ENCODE data around the gene GKN2.

DNA sequence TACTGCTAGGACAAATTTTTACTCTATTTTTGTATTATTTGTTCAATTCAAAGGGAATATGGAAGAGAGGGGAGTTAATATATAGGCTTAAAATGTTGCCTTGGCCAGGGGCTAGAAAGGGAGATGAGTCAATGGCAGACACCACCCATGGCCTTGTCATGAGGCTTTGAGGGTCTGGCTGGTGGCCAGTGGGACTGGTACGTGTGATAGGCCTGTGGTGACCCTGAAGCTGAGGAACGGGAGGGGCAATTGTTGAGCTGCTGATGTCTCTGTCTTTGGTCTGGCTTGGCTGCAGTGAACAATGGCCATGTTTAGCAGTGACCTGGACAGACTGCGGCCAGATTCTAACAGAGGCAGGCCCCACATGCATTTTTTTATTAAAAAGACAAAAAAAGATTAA is 40.2 kb upstream of the GKN2 start:
- TF ChIP-seq CTCF (IDR thresholded peaks at IDR 0.05) (no peak), POLR2A (IDR thresholded peaks at IDR 0.05) (no peak), EP300 (IDR thresholded peaks at IDR 0.05) (no peak)

All from gastroesophageal sphincter (tissue), 3 donors.